NCI-H1048 (cell line): ENCODE measurements around the gene ADAM22.
"Not testable (repeated sequence)": the region's sequence is repeated elsewhere in the genome, so short reads cannot be mapped to it uniquely, and the experiment has no call there.

ENCODE experiments used
- DNase-seq: peaks from one replicate; lab custom pipeline; 2025; lab: John Stamatoyannopoulos, UW

ADAM22 gene

GRCh38 chr7:88111140-88111743, 177.2 kb downstream of the ADAM22 start:
- no peak for DNase-seq

GRCh38 chr7:88111954-88112471, 178.0 kb downstream of the ADAM22 start:
- no peak for DNase-seq

GRCh38 chr7:88115258-88115796, 181.3 kb downstream of the ADAM22 start:
- no peak for DNase-seq

GRCh38 chr7:88115816-88116215, 181.8 kb downstream of the ADAM22 start:
- DNase-seq, result no peak

GRCh38 chr7:88116235-88116795, 182.3 kb downstream of the ADAM22 start:
- no peak for DNase-seq

- no peak for DNase-seq
Observed at GRCh38 chr7:88117325-88117724, 183.3 kb downstream of the ADAM22 start.

GRCh38 chr7:88121335-88121734, 187.3 kb downstream of the ADAM22 start:
- no peak for DNase-seq

- DNase-seq, result no peak
Observed at GRCh38 chr7:88127637-88128290, 193.7 kb downstream of the ADAM22 start.

- no peak for DNase-seq
Observed at GRCh38 chr7:88132725-88133124, 198.7 kb downstream of the ADAM22 start.

- DNase-seq, result no peak
Observed at GRCh38 chr7:88140947-88141346, 206.9 kb downstream of the ADAM22 start.

GRCh38 chr7:88141479-88141878, 207.4 kb downstream of the ADAM22 start:
- DNase-seq, result no peak

- DNase-seq, result no peak
Observed at GRCh38 chr7:88141953-88142352, 207.9 kb downstream of the ADAM22 start.

- no peak for DNase-seq
Observed at GRCh38 chr7:88146616-88147015, 212.6 kb downstream of the ADAM22 start.

GRCh38 chr7:88147341-88147740, 213.3 kb downstream of the ADAM22 start:
- DNase-seq, result no peak

GRCh38 chr7:88147949-88148348, 213.9 kb downstream of the ADAM22 start:
- no peak for DNase-seq

- DNase-seq, result no peak
Observed at GRCh38 chr7:88150033-88150432, 216.0 kb downstream of the ADAM22 start.

- no peak for DNase-seq
Observed at GRCh38 chr7:88151119-88151790, 217.2 kb downstream of the ADAM22 start.

- DNase-seq, result no peak
Observed at GRCh38 chr7:88153378-88153777, 219.3 kb downstream of the ADAM22 start.

- no peak for DNase-seq
Observed at GRCh38 chr7:88155756-88156155, 221.7 kb downstream of the ADAM22 start.

- no peak for DNase-seq
Observed at GRCh38 chr7:88156356-88156755, 222.3 kb downstream of the ADAM22 start.

- DNase-seq, result not testable (repeated sequence)
Observed at GRCh38 chr7:88159741-88160140, 225.7 kb downstream of the ADAM22 start.

- no peak for DNase-seq
Observed at GRCh38 chr7:88165697-88166096, 231.6 kb downstream of the ADAM22 start.

GRCh38 chr7:88167223-88167622, 233.2 kb downstream of the ADAM22 start:
- no peak for DNase-seq
